OCI-LY7 (cell line): ENCODE measurements around the gene LCN6.

Experiments
- CTCF ChIP-seq: fragments of 200-600 bp; sonication (generic); conservative IDR thresholded peaks from 2 replicates; pipeline ENCODE4 v1.5.1; 2014; ENCODE audit warnings: mild to moderate bottlenecking, antibody characterized with exemption, low read length, moderate library complexity, mixed read lengths
- EZH2phosphoT487 ChIP-seq: fragments of 200-600 bp; sonication (generic); IDR thresholded peaks from 2 replicates; pipeline ENCODE4 v1.6.1; 2018; ENCODE audit warnings: low read depth, borderline replicate concordance, mild to moderate bottlenecking, mixed run types, antibody characterized with exemption, low read length, moderate library complexity, mixed read lengths

- TF ChIP-seq CTCF (no peak), EZH2phosphoT487 (no peak)
Measured at GRCh38 chr9:136774416-136775045, 26.2 kb upstream of the LCN6 start.
